Measurements from ENCODE around the gene WNT3A. TPM values are rescaled to one million over a fixed set of nuclear protein-coding genes. Genes with fewer than 3 reads are reported as not detected.

WNT3A gene
- total RNA-seq, 2 experiments from 2014 or later: 0.08 to 0.14 TPM

GRCh38 chr1:228064741-228065542 is 58.1 kb downstream of the WNT3A start:
- Histone ChIP-seq H3K36me3 (ENCODE audit: insufficient read depth, low read length) (no peaks in the 10 kb centered on the region), H3K4me3 (ENCODE audit: low read length) (no peak overlapping the region), H3K27ac (ENCODE audit: low read depth in 1 of 2, low read length in 2 of 2) (no peak overlapping the region), H3K27me3 (ENCODE audit: control insufficient read depth in 1 of 2, insufficient read depth in 2 of 2, low read length in 2 of 2) (peaks cover 53 to 84% of the 10 kb centered on the region in 2 experiments), H3K9me3 (ENCODE audit: control insufficient read depth in 1 of 2, insufficient read depth in 1 of 2, low read length in 2 of 2) (peaks cover 0 to 49% of the 10 kb centered on the region in 2 experiments), H3K4me1 (ENCODE audit: insufficient read depth, low read length) (peaks cover 12% of the 10 kb centered on the region)
- H3K9me3 Mint-ChIP-seq: no peaks in the 10 kb centered on the region
- H3K36me3 Mint-ChIP-seq (ENCODE audit: low read depth): no peaks in the 10 kb centered on the region
- peaks cover 34% of the 10 kb centered on the region for H3K27me3 Mint-ChIP-seq
- peaks cover 6% of the 10 kb centered on the region for H3K4me1 Mint-ChIP-seq (ENCODE audit: low read depth)
- H3K27ac Mint-ChIP-seq: no peak overlapping the region
- no peak for TF ChIP-seq CTCF (IDR thresholded peaks at IDR 0.05)
- ChIA-PET POLR2A (no interaction called here), CTCF (no interaction called here)
- no peak overlapping the region for H3K4me3 Mint-ChIP-seq
- ATAC-seq (ENCODE audit: poor library complexity) (no peak), DNase-seq (peak in 1 of 14 experiments; percentile 25)
- intact Hi-C loops (cut with DNase I, micrococcal nuclease): no loop called here

- peaks cover 30% of the 10 kb centered on the region for H3K27me3 Mint-ChIP-seq
- H3K36me3 Mint-ChIP-seq (ENCODE audit: low read depth): no peaks in the 10 kb centered on the region
- peaks cover 6% of the 10 kb centered on the region for H3K4me1 Mint-ChIP-seq (ENCODE audit: low read depth)
- ATAC-seq (ENCODE audit: poor library complexity) (no peak), DNase-seq (peak in 1 of 14 experiments; percentile 16)
- Histone ChIP-seq H3K9me3 (ENCODE audit: control insufficient read depth in 1 of 2, insufficient read depth in 1 of 2, low read length in 2 of 2) (peaks cover 0 to 41% of the 10 kb centered on the region in 2 experiments), H3K27ac (ENCODE audit: low read depth in 1 of 2, low read length in 2 of 2) (no peak overlapping the region), H3K36me3 (ENCODE audit: insufficient read depth, low read length) (no peaks in the 10 kb centered on the region), H3K4me3 (ENCODE audit: low read length) (no peak overlapping the region), H3K4me1 (ENCODE audit: insufficient read depth, low read length) (peaks cover 4% of the 10 kb centered on the region), H3K27me3 (ENCODE audit: control insufficient read depth in 1 of 2, insufficient read depth in 2 of 2, low read length in 2 of 2) (peaks cover 45 to 78% of the 10 kb centered on the region in 2 experiments)
- H3K27ac Mint-ChIP-seq: no peak overlapping the region
- TF ChIP-seq CTCF (IDR thresholded peaks at IDR 0.05): no peak
- H3K9me3 Mint-ChIP-seq: no peaks in the 10 kb centered on the region
- intact Hi-C loops (cut with DNase I, micrococcal nuclease): no loop called here
- no peak overlapping the region for H3K4me3 Mint-ChIP-seq
- POLR2A ChIA-PET: interaction anchor here (0.9 kb wide), 1 partner anchor 16 kb away, joined by 3 read pairs; no protein-coding TSS in a partner anchor
- CTCF ChIA-PET: no interaction called here
Measured at GRCh38 chr1:228065543-228066347, 58.9 kb downstream of the WNT3A start.

- H3K9me3 Mint-ChIP-seq: no peaks in the 10 kb centered on the region
- Histone ChIP-seq H3K27ac (ENCODE audit: low read depth in 1 of 2, low read length in 2 of 2) (no peak overlapping the region), H3K4me3 (ENCODE audit: low read length) (no peak overlapping the region), H3K36me3 (ENCODE audit: insufficient read depth, low read length) (no peaks in the 10 kb centered on the region), H3K9me3 (ENCODE audit: control insufficient read depth in 1 of 2, insufficient read depth in 1 of 2, low read length in 2 of 2) (peaks cover 0 to 34% of the 10 kb centered on the region in 2 experiments), H3K4me1 (ENCODE audit: insufficient read depth, low read length) (no peaks in the 10 kb centered on the region), H3K27me3 (ENCODE audit: control insufficient read depth in 1 of 2, insufficient read depth in 2 of 2, low read length in 2 of 2) (peaks cover 38 to 72% of the 10 kb centered on the region in 2 experiments)
- H3K4me1 Mint-ChIP-seq (ENCODE audit: low read depth): no peaks in the 10 kb centered on the region
- peaks cover 23% of the 10 kb centered on the region for H3K27me3 Mint-ChIP-seq
- H3K27ac Mint-ChIP-seq: no peak overlapping the region
- intact Hi-C loops (cut with DNase I, micrococcal nuclease): no loop called here
- DNase-seq: peak in 1 of 14 experiments; percentile 12
- CTCF ChIA-PET: no interaction called here
- no peak overlapping the region for H3K4me3 Mint-ChIP-seq
- no peak for ATAC-seq (ENCODE audit: poor library complexity)
- no peak for TF ChIP-seq CTCF (IDR thresholded peaks at IDR 0.05)
- POLR2A ChIA-PET: interaction anchor here (0.9 kb wide), 1 partner anchor 16 kb away, joined by 3 read pairs; no protein-coding TSS in a partner anchor
- no peaks in the 10 kb centered on the region for H3K36me3 Mint-ChIP-seq (ENCODE audit: low read depth)
Measured at GRCh38 chr1:228066416-228066815, 59.6 kb downstream of the WNT3A start.

Data from CD4-positive, alpha-beta T cell (primary cell).